GM21515 (cell line): Measurements from ENCODE around the gene ELAPOR2.
"Not testable (repeated sequence)": the region's sequence is repeated elsewhere in the genome, so short reads cannot be mapped to it uniquely, and the experiment has no call there.

Experiments used
- ATAC-seq: cut with Tn5 transposase; IDR thresholded peaks from one replicate; pipeline ENCODE4 v1.9.1; 2021; ENCODE audit not compliant: unreplicated experiment

ELAPOR2 gene

DNA sequence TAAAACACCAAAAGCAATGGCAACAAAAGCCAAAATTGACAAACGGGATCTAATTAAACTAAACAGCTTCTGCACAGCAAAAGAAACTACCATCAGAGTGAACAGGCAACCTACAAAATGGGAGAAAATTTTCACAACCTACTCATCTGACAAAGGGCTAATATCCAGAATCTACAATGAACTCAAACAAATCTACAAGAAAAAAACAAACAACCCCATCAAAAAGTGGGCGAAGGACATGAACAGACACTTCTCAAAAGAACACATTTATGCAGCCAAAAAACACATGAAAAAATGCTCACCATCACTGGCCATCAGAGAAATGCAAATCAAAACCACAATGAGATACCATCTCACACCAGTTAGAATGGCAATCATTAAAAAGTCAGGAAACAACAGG lies 14.7 kb downstream of the ELAPOR2 start:
- ATAC-seq = not testable (repeated sequence)

DNA sequence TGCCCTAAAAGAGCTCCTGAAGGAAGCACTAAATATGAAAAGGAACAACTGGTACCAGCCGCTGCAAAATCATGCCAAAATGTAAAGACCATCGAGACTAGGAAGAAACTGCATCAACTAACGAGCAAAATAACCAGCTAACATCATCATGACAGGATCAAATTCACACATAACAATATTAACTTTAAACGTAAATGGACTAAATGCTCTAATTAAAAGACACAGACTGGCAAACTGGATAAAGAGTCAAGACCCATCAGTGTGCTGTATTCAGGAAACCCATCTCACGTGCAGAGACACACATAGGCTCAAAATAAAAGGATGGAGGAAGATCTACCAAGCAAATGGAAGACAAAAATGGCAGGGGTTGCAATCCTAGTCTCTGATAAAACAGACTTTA lies 17.9 kb downstream of the ELAPOR2 start:
- ATAC-seq = not testable (repeated sequence)

DNA sequence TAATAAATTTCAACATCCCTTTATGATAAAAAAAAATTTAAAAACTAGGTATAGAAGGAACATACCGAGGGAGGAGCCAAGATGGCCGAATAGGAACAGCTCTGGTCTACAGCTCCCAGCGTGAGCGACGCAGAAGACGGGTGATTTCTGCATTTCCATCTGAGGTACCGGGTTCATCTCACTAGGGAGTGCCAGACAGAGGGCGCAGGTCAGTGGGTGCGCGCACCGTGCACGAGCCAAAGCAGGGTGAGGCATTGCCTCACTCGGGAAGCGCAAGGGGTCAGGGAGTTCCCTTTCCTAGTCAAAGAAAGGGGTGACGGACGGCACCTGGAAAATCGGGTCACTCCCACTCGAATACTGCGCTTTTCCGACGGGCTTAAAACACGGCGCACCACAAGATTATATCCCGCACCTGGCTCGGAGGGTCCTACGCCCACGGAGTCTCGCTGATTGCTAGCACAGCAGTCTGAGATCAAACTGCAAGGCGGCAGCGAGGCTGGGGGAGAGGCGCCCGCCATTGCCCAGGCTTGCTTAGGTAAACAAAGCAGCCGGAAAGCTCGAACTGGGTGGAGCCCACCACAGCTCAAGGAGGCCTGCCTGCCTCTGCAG lies 19.7 kb downstream of the ELAPOR2 start:
- ATAC-seq = not testable (repeated sequence)

DNA sequence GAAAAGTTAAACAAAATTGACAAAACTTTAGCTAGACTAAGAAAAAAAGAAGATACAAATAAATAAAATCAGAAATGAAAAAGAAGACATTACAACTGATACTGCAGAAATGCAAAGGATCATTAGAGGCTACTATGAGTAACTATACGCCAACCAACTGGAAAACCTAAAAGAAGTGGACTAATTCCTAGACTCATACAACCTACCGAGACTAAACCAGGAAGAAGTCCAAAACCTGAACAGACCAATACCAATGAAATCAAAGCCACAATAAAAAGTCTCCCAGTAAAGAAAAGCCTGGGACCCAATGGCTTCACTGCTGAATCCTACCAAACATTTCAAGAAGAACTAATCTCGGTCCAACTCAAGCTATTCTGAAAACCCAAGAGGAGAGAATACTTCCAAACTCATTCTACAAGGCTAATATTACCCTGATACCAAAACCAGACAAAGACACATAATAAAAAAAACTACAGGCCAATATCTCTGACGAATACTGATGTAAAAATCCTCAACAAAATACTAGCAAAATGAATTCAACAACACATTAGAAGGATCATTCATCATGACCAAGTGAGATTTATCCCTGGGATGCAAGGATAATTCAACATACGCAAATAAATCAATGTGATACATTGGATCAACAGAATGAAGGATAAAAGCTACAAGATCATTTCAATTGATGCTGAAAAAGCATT lies 20.3 kb downstream of the ELAPOR2 start:
- ATAC-seq = no peak

DNA sequence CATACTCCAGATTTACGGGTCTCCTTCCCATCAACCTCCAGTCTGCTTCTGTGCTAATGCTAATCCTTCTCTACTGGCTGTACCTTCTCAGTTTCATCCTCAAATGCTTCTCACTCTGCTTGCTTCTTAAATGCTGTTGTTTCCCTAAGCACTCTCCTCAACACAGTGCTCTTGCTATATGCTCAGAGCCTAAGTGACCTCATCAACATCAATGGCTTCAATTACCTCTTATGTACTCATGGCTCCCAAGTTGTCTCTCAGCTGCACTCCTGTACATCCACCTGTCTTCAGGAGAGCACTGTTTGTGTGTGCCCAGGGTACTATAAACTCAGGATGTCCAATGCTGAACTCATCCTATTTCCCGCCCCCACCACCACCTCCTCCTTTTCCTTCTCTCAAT lies 22.5 kb downstream of the ELAPOR2 start:
- ATAC-seq = no peak

DNA sequence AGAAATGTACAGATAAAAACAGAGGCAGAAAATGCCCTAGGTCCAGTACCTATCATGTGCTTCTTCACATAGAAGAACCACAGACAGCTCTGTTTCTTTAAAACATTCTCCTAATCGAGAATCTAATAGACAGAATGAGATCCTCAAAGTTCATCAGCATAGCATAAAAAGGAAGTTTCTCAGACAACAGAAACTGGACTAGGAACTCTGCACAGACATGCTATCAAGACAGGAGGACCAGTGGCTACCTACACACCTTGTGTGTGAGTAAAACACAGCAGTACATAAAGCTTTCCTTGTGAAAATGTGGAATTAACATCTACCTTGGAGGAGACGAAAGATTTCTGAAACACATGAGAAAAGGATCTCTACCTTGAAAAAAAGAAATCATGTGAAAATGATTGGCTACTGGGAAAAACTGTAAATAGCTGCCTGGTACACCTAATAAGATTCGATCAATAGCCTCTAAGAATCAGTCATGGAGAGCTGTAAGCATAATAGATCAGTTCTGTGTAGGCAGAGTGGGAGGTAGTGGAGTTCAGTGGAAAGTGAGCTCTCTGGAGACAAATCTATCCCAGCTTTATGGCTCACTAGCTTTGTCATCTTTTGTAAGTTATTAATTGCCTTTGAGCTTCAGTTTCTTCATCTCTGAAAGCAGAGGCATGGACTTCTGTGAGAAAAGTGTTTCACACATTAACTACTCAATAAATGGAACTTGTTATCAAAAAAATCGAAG lies 26.7 kb downstream of the ELAPOR2 start:
- ATAC-seq = peak; percentile 47

DNA sequence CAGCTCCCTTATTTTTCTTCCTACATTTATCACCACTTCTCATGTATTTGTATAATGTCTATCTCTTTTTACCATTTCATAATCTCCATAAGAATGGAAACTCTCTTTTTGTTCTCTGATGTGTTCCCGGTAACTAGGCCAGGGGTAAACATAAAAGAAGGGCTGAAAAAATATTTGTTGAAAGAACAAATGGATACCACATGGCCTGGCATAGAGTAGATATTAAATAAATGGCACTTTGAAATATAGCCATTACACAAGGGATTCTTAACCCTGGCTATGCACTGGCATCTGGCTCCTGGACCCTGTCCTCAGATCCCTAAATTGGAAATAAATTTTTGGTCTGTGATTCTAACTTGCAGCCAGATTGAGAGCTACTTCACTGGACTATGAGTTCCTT lies 30.4 kb downstream of the ELAPOR2 start:
- no peak for ATAC-seq

DNA sequence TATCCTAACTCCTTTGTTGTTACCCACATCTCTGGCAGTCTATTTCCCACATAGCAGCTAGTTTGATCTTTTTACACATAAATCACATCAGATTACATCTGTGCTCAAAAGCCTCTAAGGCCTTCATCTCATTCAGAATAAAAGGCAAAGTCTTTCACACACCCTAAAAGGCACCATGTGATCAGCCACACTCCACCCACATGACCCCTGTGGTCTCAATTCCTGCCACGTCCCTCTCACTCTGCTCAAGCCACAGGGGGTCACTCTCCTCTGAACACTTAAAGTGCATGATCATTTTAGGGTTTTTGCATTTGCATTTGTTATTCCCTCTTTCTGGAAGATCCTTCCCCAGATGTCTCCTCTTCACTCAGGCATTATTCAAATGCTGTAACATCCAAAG lies 30.8 kb downstream of the ELAPOR2 start:
- no peak for ATAC-seq

DNA sequence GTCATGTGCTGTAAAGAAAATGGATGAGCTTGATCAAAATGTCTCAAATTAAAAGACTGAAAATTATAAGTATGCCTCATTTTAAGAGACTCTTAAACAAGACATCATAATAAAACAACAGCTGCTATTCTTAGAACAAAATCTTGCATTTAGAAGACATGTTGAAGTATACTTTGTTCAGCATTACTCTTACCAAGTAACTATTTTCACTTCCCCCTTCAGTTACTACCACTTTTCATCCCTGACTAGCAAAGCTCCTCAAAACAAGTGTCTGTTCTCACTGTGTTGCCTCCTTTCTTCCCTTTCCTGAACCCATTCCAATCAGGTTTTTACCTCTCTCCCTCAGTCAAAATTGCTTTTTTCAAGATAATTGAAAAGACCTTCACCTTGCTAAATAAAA lies 31.6 kb downstream of the ELAPOR2 start:
- peak; percentile 92 for ATAC-seq

DNA sequence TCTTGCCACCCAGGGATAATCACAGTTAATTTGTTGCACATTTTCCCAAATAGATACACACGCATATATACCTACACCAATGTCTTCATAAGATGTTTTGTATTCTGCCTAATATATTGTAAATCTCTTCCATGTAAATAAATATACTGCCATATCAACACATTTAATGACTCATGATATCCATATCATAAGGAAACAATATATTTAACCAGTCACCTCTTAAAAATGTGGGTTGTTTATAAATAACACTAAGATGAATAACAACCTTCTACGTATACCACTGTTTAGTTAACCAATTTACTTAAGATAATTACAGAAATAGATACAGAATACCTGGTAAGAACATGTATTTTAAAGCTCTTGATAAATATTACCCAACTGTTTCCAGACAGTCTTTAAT lies 38.2 kb downstream of the ELAPOR2 start:
- ATAC-seq = no peak

DNA sequence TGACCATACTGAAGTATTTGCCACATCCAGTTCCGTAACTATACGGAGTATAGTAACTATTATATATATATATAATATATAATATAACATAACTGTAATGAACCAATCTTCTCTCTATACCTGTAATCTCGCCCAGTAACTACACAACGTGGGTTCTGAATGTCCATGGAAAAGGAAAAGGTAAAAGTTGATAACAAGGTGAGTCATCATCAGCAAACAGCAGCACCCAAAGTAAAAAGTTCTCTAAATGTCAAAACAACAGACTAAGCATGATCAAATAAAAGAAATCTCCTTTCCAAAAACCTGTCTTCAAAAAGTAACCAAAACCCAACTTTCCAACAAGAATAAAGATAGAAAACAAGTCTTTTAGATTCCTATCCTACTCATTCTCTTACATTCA lies 42.8 kb downstream of the ELAPOR2 start:
- no peak for ATAC-seq

DNA sequence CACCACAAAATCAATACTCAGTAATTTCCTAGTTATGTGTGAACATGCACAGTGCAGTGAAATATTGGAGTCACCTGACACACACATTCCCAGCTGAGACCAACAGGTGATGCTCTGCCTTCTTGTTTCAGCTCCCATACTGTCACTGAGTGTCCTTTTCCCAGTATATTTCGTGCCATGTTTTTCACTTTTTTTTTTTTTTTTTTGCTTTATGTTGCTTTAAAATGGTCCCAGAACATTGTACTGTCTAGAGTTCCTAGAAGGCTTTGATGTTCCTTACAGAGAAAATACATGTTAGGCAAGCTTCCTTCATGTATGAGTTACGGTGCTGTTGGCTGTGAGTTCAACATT lies 45.6 kb downstream of the ELAPOR2 start:
- ATAC-seq = no peak

DNA sequence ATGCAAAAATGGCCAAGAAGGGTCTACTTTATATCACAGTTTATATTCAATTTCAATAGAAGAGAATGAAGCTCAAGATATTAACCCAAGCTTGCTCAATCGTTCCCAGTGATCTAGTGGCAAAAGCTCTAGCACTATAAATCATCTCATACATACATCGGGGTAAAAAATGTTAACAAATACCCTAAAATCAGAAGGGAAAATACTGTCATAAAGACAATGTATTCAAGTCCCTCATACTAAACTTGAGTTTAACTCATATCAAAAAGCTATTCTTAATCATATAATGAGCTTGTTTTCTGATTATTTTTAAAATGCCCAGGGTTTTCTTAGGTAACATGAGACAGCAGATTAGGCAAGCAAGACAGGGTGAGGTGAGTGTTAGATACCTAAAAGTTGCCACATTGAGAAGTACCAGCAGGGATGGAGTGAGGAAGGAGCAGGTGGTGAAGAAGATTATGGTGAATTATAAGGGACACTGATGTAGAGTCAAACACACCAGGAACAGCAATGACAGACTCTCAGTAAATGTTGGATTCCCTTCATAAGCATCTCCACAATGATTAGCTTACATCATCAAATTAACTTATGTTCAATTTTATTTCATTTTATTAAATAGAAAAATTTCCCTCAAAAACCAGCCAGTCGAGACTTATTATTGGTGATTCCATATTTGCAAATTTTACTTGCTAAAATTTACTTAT lies 46.2 kb downstream of the ELAPOR2 start:
- no peak for ATAC-seq
